ENCODE measurements around the gene CAMTA1.

The CAMTA1 gene

DNA sequence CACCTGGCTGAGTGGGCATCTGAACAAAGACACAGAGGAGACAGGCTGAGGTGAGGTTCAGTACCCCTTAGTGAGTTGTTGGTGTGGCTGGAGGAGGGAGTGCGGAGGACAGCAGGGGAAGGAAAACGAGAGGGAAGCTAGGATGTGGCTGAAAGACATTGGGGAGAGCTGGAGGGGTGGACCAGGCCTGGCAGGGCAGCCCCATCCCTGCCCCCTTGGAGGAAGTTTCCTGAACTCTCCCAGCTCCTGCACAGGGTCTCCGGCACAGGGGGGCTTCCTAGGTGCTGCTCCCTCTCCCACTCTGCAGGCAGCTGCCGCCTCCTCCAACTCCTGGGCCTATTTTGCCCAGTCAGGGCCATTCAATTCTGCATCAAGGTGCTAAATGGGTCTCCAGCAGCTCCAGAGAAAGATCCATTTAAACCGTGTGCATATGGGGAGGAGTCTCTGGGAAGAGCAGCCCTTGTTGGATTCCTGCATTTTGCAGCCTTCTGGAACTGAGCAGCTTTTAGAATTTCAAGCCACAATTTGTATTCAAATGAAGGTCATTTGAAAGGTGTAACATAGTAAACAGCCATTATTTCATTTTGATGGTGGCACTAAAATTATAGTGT is 193.9 kb downstream of the CAMTA1 start:
- DNase-seq (ENCODE audit: low spot score): no peak

DNA sequence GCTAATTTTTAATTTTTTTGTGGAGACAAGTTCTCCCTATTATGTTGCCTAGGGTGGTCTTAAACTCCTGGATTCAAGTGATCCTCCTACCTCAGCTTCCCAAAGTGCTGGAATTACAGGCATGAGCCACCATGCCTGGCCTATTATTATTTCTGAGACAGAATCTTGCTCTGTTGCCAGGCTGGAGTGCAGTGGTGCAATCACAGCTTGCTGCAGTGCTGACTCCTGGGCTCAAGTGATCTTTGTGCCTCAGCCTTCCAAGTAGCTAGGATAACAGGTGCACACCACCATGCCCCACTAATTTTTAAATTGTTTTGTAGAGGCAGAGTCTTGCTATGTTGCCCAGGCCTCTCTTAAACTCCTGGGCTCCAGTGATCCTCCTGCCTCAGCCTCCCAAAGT is 196.3 kb downstream of the CAMTA1 start:
- no peak for DNase-seq (ENCODE audit: low spot score)

DNA sequence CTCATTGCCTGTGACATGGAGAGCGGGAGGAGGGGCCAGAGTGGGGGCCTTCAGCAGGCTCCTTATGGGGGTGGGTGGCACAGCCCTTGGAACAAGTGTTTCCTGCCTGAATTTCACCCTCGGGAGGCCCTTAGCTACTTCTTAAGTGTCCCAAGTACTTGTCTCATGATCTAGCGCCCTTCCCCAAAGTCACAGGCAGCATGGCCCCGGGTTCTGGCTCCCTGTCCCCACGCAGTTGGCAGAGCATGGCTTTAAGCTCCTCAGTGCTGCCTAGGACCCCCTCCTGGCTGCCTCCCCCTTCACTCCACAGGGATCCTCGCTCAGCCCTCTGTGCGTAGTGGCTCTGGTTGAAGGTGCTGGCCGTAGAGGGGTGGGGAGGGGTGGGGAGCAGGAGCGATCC is 197.2 kb downstream of the CAMTA1 start:
- no peak for DNase-seq (ENCODE audit: low spot score)

DNA sequence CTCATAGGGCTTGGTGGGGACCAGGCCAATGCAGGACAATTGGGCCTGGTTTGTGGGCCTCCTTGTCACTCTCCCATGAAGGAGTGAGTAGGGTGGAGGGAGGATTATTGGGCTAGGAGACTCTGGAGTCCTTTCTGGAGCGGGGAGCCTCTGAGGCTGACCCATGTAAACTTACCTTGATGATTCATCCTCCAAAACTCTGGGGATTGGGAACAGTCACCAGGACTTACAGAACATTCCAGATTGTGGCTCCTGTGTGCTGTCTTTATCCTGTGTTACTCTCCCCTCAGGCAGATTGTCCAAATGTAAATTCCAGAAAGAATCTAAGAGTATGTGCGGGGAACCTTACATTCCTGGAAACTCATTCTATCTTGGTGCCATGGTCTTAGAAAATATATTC is 197.6 kb downstream of the CAMTA1 start:
- no peak for DNase-seq (ENCODE audit: low spot score)

DNA sequence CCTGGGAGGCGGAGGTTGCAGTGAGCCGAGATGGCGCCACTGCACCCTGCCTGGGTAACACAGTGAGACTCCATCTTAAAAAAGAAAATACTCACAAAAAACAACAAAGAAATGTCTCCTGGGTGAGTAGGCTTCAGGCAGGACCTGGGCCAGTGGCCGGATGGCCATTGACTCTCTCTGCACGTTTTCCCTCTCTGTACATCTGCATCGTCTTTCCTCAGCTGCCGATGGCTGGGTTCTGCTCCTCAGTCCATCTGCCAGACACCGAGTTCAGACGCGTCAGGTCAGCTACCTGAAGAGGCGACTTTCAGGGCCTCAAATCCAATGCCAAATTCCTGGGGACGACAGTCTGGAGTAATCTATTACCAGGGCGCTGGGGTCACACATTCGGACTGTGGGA is 199.3 kb downstream of the CAMTA1 start:
- no peak for DNase-seq (ENCODE audit: low spot score)

DNA sequence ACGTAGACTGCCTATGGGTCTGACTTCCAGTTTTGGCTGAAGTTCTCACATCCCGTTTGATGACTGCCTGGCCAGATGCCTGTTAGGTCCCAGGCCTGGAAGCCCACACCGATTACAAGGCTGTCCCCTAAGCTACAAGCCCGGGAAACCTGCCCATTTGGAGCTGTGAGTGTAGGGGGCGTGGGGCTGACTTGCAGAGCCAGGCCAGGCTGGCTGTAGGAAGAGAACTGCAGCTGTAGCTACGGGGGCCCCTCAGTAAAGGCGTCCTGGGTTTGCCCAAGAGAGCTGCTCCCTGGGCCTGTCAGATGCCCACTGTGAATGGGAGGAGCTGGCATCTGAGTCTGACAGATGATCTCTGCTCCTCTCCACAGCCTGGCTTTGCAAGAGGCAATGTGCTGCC is 199.7 kb downstream of the CAMTA1 start:
- DNase-seq (ENCODE audit: low spot score): no peak

DNA sequence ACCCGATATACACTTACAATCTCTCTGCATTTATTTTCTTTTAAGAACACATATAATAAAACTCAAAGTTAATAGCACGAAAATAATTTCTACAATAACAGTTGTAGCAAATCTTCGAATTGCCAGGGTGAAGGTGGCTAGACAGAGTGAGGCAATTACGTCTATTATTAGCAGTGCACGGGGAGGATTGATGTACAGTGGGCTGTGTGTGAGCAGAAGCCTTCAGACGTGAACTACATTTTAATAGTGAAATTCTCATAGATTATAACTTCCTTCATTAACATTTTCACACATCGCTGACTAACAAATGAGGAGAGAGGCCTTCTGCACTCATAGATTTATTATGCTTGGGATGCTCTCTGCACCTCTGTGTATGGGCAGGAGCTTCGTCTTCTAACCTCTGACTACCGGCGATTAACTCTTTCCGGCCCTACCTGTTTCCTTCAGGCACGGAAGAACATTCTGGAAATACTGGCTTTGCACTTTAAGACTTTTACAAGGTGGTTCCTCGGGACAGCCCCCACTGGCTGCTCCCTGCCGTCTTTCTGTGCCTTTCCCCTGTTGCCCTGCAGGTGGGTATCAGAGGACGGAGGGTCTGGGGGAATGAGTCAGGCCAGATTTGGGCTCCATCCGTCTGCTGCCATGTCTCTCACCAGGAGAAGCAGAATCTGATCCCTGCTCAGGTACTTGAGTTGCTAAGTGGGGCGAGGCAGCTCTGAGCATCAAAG is 200.5 kb downstream of the CAMTA1 start:
- DNase-seq (ENCODE audit: low spot score): no peak

DNA sequence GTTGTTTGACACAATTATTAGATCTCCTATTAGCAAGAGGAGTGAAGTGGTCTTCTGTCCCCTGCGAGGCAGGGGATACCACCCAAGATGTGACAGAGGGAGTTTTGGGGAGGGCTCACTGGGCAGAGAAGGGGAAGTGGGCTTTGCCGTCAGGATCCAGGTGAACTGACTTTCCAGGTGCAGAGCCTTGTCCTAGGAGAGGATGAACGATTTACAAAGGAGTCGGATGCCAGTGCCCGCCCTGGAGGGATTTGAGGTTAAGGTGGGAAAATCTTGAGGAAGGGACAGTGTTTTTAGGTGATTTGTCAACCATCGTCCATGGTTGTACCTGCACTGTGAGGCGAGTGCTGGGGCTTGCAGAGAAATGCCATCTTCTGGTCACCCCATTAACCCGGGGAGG is 201.0 kb downstream of the CAMTA1 start:
- no peak for DNase-seq (ENCODE audit: low spot score)

DNA sequence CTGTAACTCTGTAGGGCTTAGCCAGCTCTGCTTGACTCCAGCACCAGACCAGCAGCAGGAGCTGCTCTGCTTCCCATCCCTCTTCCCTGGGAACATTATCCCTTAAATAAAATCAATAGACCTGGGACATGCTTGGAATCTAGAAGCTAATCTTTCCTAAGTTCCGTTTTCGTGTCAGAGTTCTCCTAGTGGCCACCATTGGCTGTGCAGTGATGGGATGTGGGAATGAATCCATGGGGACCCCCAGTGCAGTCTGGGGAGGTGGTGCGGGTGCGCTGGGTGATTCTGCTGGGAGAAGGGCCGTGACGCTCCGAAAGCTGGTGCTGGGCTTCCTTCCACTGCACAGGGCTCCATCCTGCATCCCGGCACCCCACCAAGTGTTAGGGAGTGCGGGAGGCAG is 202.7 kb downstream of the CAMTA1 start:
- no peak for DNase-seq (ENCODE audit: low spot score)

DNA sequence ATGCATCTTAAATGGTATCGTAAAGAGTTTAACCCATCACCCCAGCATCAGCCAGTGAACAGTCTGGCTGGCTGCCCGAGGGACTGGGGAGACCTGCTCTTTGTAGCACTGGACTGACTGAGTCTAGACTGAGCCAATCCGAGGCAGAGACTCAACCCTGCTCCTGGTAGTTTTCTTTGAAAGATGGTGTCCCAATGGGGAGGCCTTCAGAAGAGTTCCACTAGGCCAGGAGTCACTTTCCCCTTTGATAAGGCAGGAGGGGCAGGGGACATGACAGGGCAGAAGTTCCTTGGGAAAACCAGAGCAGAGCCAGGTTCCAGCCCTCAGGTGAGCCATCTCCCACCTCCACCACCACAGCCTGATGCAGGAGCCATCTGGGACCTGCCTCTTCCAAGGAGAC is 203.5 kb downstream of the CAMTA1 start:
- DNase-seq (ENCODE audit: low spot score): no peak

DNA sequence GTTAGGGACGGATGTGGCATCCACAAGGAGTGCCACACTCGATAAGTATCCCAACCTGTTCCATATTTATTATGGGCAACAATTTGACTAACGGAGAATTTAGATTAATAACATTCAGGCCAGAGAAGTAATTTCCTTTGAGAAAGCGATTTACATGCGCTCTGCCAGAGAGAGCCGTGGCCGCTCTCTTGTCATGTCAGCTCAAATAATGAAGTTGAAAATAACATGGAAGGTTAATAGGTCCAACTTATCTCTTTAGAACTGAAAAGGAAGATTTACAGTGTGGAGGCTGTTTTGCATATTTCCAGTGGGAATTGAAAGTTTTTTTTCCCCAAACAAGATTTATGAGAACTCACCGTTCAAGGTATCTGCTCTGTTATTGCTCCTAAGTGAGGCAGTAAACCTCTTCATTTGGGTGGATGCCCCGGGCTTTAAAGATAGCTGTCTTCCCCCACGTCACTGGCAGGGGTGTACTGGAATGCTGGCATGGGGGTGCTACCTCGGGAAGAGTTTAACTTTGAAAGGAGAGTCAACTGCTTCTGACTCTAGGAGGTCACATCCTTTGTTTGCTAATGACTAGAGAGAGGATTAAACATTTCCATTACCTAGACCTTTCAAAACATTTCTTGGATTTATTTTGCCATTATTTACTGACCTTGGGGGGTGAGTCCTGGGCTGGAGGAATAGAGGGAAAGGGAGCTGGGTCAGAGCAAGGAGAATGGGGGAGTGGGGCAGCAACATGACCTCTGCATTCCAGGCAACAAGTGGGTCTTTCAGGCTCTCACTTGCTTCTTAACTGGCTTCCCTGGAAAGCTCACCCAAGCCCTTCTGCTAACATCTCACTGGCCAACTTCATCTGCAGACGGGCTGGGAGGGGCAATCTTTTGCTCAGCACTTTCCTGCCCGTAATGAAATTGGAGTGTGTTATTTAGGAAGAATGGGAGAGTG is 204.2 kb downstream of the CAMTA1 start:
- no peak for DNase-seq (ENCODE audit: low spot score)

DNA sequence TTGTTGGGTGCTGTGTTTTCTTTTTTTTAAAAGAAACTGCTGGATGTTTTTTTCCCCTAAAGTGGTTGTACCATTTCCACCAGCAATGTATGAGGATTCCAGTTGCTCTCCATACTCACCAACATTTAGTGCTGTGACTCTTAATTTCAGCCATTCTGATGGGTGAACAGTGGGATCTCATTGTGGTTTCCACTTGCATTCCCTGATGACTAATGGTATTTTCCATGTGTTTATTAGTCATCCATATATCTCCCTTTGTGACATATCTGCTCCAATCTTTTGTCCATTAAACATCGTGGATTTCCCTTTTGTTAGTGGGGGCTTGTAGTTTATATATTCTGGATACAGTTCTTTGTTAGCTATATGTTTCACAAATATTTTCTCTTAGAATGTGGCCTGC is 206.0 kb downstream of the CAMTA1 start:
- no peak for DNase-seq (ENCODE audit: low spot score)

DNA sequence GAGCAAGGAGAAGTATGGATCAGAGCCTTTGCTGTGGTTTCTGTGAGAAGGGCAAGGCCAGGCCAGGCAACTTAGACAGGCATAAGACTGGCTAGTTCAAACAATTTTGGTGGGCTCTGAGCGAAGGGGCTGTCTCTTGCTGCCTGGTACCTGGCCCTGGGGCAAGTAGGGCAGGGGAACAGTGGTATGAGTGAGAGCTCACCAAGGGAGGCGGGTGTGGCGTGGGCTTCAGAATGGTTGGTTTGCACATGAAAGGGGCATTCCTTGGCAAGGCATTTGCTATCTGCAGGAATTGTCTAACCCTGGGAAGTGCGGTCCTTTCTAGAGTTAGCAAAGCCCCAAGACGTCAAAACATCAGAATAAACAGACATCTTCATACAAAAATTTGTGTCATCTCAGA is 210.5 kb downstream of the CAMTA1 start:
- DNase-seq (ENCODE audit: low spot score): no peak

DNA sequence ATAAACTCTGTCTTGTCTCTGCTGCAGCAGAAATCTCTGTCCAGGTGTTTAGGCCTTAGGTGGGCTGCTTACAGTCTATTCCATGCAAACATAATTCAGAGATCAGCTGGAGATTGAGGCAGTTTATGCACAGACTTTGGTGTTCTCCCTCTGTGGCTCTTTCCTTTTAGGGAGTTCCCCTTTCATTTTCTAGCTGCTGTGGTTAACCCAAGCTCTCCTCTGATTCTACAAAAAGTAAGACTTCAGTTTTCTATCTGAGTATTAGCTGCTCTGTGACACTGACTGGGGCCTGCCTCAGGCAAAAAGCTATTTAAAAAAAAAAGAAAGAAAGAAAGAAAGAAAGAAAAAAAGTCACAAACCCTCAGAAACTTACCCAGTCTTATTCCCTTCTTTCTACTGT is 211.1 kb downstream of the CAMTA1 start:
- DNase-seq (ENCODE audit: low spot score): no peak

DNA sequence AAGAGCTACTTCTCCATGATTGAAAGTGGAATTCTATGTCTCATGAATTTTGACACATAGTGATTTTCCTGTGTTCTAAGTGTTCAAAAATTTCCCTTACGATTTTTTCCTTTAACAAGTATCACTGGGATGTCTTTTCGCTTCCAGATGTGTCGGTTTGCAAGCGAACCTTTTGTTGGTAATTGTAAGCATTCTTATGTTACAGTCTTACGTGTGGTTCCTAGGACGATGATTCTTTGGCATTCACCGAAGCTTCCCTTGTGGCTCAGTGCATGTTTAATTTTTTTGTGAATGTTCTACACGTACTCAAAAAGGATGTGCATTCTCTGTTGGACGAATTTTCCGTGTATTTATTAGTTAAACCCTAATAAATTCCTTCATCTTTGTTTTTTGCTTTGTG is 211.6 kb downstream of the CAMTA1 start:
- no peak for DNase-seq (ENCODE audit: low spot score)

DNA sequence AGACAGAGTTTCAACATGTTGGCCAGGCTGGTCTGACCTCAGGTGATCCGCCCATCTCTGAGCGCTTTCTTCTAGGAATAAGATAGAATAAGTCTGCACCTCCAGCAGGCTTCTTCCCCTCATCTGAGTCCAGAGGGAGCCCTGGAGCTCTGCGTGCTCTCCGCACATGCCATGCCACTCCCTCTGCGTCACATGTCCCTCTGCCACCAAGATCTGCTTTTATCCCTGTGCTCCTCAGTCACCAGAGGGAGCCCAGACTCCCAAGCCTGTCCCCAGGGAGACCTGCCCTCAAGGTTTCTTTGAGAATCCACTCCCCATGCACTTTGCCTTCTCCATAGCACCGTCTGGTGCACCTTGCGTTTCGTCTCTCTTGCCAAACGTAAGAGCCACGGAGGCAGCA is 213.0 kb downstream of the CAMTA1 start:
- DNase-seq (ENCODE audit: low spot score): peak; percentile 33

DNA sequence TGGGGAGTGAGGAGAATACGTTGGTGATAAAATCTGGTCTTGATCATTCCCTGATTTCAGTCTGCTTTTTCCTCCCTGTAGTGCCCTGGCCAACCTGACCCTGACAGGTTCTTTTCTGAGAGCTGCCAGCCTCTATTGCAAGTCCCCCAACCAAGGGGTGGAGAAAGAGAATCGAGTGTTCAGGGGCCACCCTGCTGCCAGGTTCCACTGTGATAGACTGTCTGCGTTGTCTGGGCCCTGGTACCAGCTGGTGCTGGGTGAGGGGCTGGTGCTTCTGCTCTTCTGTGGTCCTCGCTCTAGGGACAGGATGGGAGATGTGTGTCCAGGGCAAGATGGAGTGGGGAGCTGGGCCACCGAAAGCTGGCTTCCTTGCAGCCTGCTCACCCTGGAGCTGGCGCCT is 214.6 kb downstream of the CAMTA1 start:
- no peak for DNase-seq (ENCODE audit: low spot score)

DNA sequence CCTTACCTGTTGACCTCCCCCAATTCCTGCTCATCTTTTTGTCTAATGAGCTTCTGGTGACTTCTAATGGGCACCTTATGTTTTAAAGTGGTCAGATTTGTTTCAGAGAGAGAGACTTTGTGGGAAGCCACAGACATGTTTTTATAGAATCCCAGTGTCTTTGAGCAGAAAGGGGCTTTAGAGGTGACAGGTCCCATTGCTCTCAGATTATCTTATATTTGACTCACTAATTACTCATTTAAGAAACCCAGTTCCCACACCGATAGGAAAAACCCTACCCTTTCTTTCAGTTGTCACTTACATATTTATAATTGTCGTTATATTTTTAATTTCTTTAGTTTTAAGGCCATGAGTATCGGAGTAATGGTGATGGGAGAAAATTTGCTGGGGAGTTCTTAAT is 215.5 kb downstream of the CAMTA1 start:
- no peak for DNase-seq (ENCODE audit: low spot score)

DNA sequence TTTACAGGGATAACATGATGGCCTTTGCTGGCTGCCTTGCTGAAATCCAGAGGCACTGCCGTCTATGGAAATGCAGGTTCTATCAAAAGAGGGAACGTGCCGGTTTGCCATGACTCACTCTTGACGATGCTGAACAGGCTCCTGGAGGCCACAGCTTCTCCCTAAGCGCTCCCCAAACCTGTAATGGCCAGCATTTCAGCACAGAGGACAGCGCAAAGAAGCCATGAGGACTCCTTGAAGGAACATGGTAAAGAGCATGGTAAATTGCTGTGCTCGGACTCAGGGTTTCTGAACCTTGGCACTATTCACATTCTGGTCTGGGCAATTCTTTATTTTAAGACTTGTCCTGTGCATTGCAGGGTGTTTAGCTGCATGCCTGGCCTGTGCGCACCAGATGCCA is 217.5 kb downstream of the CAMTA1 start:
- DNase-seq (ENCODE audit: low spot score): no peak

DNA sequence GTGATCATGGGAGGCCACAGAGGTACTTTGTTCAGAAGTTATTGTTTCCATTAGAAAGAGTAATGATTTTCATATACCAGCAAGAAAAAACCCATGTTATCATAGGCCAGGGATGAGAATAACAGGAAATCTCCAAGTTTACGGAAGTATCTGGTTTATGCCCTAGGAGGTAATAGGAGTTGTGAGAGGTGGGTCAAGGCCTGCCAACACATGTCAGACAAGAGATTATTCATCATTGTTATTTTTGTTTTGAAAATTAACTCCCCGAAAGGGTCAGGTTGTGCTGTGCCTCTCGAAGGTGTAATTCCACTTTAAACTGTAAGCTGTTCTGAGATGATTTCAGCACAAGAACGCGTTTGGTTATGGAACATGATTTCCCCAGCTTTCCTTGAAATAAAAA is 218.4 kb downstream of the CAMTA1 start:
- no peak for DNase-seq (ENCODE audit: low spot score)

DNA sequence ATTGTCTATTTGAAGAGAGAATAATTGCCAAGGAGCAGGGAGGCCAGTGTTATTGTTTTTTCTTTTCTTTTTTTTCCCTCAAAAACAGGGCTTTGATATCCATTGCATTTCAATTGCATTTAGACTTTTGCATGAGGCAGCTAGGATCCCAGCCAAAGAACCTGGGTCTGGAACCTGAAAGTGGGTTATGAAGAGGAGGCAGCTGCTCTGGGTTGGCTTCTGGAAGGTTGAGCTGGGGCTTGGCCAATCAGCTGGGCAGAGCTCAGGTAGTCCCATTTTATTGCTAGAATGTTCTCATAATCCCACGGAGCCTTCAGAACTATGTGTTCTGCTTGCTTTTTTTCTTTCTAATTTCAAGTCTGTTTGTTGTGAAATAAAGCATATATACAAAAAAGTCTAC is 218.9 kb downstream of the CAMTA1 start:
- DNase-seq (ENCODE audit: low spot score): no peak

DNA sequence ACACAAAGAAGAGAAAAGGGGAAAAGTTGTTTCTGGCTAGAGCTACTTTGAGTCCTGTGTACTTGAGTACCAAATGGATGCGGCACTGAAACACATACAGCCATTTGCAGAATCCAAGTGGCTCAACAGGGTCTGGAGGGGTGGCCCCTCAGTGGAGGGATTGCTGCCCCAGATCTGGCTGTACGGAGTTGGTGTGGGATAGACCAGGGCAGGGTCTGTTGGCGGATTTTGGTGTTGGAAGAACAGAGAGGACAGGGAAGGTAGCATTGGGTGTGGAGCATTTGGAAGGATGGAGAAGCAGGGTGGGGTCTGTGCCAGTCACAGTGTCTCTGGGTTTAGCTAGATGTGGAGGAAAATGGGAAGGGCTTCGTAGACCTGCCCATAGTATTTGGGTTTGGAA is 220.5 kb downstream of the CAMTA1 start:
- no peak for DNase-seq (ENCODE audit: low spot score)

Data from HuH-7.5 (cell line).